ENCODE data around the gene ARMC7. TPM values are rescaled to one million over a fixed set of nuclear protein-coding genes. Genes with fewer than 3 reads are reported as not detected.

ARMC7 gene
- total and polyA plus RNA-seq, 2 of the 13 experiments (the other 11 are each of a cell fraction or from before 2014, with no cell fraction given): 3.9 to 4.2 TPM

- TF ChIP-seq ZNF619 (CRISPR knock-in tag; IDR thresholded peaks at IDR 0.05) (0 out of 2 replicates have a peak, but pooled peaks have one; percentile 58), ATF3 (CRISPR knock-in tag; IDR thresholded peaks at IDR 0.05) (peak; percentile 17; the same call in 1 of the 2 replicates), ATF7 (IDR thresholded peaks at IDR 0.05) (no peak), ATF7 (CRISPR knock-in tag; IDR thresholded peaks at IDR 0.05) (no peak), FOSL1 (CRISPR knock-in tag; IDR thresholded peaks at IDR 0.05; ENCODE audit: borderline replicate concordance) (no peak), ZNF512 (CRISPR knock-in tag; IDR thresholded peaks at IDR 0.05) (no peak), FOXA3 (CRISPR knock-in tag; IDR thresholded peaks at IDR 0.05) (peak; percentile 97), HNF4G (IDR thresholded peaks at IDR 0.05; ENCODE audit: borderline replicate concordance, low read depth, low read length) (peak; percentile 86), HNF4G (CRISPR knock-in tag; IDR thresholded peaks at IDR 0.05; ENCODE audit: borderline replicate concordance, low read depth) (peak; percentile 94), ZNF615 (CRISPR knock-in tag; IDR thresholded peaks at IDR 0.05; ENCODE audit: borderline replicate concordance) (no peak), ZNF816 (CRISPR knock-in tag; IDR thresholded peaks at IDR 0.05; ENCODE audit: borderline replicate concordance) (no peak), JDP2 (CRISPR knock-in tag; IDR thresholded peaks at IDR 0.05; ENCODE audit: borderline replicate concordance) (no peak), ZFP36L2 (CRISPR knock-in tag; IDR thresholded peaks at IDR 0.05) (no peak), KDM2A (CRISPR knock-in tag; IDR thresholded peaks at IDR 0.05; ENCODE audit: borderline replicate concordance, low read depth) (peak; percentile 77; the same call in 1 of the 2 replicates), ZNF343 (CRISPR knock-in tag; IDR thresholded peaks at IDR 0.05) (no peak; the same call in 1 of the 2 replicates), ATAD3A (CRISPR knock-in tag; IDR thresholded peaks at IDR 0.05) (no peak), ZNF414 (CRISPR knock-in tag; IDR thresholded peaks at IDR 0.05) (peak; percentile 83; the same call in 1 of the 2 replicates), MAFK (conservative IDR thresholded peaks at IDR 0.05 in 1 of 2, IDR thresholded peaks at IDR 0.05 in 1 of 2; ENCODE audit: low read length in 2 of 2) (no peak), AHR (CRISPR knock-in tag; IDR thresholded peaks at IDR 0.05) (peak; percentile 56; the same call in 1 of the 2 replicates), MXI1 (IDR thresholded peaks at IDR 0.05; ENCODE audit: borderline replicate concordance, low read depth, low read length) (no peak; the same call in 2 of the 3 replicates), ZNF547 (CRISPR knock-in tag; IDR thresholded peaks at IDR 0.05) (peak; percentile 76; the same call in 1 of the 2 replicates), MLLT10 (CRISPR knock-in tag; IDR thresholded peaks at IDR 0.05) (no peak)
- TF ChIP-seq, protein P1, sequence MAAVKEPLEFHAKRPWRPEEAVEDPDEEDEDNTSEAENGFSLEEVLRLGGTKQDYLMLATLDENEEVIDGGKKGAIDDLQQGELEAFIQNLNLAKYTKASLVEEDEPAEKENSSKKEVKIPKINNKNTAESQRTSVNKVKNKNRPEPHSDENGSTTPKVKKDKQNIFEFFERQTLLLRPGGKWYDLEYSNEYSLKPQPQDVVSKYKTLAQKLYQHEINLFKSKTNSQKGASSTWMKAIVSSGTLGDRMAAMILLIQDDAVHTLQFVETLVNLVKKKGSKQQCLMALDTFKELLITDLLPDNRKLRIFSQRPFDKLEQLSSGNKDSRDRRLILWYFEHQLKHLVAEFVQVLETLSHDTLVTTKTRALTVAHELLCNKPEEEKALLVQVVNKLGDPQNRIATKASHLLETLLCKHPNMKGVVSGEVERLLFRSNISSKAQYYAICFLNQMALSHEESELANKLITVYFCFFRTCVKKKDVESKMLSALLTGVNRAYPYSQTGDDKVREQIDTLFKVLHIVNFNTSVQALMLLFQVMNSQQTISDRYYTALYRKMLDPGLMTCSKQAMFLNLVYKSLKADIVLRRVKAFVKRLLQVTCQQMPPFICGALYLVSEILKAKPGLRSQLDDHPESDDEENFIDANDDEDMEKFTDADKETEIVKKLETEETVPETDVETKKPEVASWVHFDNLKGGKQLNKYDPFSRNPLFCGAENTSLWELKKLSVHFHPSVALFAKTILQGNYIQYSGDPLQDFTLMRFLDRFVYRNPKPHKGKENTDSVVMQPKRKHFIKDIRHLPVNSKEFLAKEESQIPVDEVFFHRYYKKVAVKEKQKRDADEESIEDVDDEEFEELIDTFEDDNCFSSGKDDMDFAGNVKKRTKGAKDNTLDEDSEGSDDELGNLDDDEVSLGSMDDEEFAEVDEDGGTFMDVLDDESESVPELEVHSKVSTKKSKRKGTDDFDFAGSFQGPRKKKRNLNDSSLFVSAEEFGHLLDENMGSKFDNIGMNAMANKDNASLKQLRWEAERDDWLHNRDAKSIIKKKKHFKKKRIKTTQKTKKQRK (IDR thresholded peaks at IDR 0.05; ENCODE audit: low read length): no peak
Measured at GRCh38 chr17:75084039-75084660, 25.6 kb upstream of the ARMC7 start (continued).
